Activated CD8-positive, alpha-beta T cell treated with anti-CD3 and anti-CD28 coated beads, Interleukin-2, amount 10 ng/mL, durations not matched to agents 7 days and 5 days (primary cell): ENCODE data around the gene CLIC3. TPM values are rescaled to one million over a fixed set of nuclear protein-coding genes. Genes with fewer than 3 reads are reported as not detected.

Experiments
- ATAC-seq: fragments of 150-1000 bp; cut with Tn5 transposase; one replicate; pipeline ENCODE4 v1.10.0; 2021; ENCODE audit warnings: moderate library complexity
- CTCF ChIA-PET: fragments of 350-600 bp; sonication (Branson Sonifier 250); formaldehyde crosslinking; loops from one replicate; lab custom pipeline; 2021; ENCODE audit warnings: antibody characterized with exemption; lab: Charles Lee
- POLR2A ChIA-PET: fragments of 350-600 bp; sonication (Branson Sonifier 250); formaldehyde crosslinking; loops from one replicate; lab custom pipeline; 2021; ENCODE audit warnings: antibody characterized with exemption; lab: Charles Lee
- DNase-seq: peaks from one replicate; pipeline ENCODE4 v3.0.0-alpha.2; 2020
- H3K27ac Mint-ChIP-seq: one replicate; pipeline ENCODE4 v1.8.0; 2021; ENCODE audit warnings: mild to moderate bottlenecking, mixed read lengths
- H3K27me3 Mint-ChIP-seq: one replicate; pipeline ENCODE4 v1.8.0; 2021; ENCODE audit warnings: low read depth, mixed read lengths
- H3K36me3 Mint-ChIP-seq: one replicate; pipeline ENCODE4 v1.8.0; 2021; ENCODE audit warnings: low read depth, mixed read lengths
- H3K4me1 Mint-ChIP-seq: one replicate; pipeline ENCODE4 v1.8.0; 2021; ENCODE audit warnings: low read depth, mixed read lengths
- H3K4me3 Mint-ChIP-seq: one replicate; pipeline ENCODE4 v1.8.0; 2021; ENCODE audit warnings: mild to moderate bottlenecking, mixed read lengths
- H3K9me3 Mint-ChIP-seq: one replicate; pipeline ENCODE4 v1.8.0; 2022; ENCODE audit warnings: mixed read lengths; ENCODE audit not compliant: insufficient read depth
- total RNA-seq, 2 experiments: library from RNA; stranded (reverse); gene quantifications; one replicate each; pipeline ENCODE4 v1.2.3, GENCODE V29; 2021

CLIC3 gene
- total RNA-seq, 2 experiments from 2014 or later: 3.6 to 4.8 TPM

DNA sequence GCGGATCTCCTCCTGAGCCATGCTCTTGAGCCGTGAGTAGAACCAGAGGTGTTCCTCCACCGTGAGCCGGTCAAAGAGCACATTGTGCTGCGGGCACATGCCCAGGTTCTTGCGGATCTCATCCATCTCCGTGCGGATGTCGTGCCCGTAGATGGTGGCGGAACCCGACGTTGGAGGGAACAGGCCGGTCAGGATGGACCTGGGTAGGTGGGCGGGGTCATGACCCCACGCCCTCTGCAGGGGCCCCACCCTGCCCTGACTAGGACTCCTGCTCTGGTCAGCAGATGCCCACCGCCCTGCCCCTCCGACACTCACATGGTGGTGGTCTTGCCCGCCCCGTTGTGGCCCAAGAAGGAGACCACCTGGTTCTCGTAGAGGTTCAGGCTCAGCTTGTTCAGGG is 19.6 kb upstream of the CLIC3 start:
- ATAC-seq: no peak
- no peaks in the 10 kb centered on the region for H3K9me3 Mint-ChIP-seq
- H3K4me3 Mint-ChIP-seq: no peak overlapping the region
- H3K4me1 Mint-ChIP-seq: peaks cover 4% of the 10 kb centered on the region
- H3K27me3 Mint-ChIP-seq: no peaks in the 10 kb centered on the region
- H3K27ac Mint-ChIP-seq: no peak overlapping the region
- ChIA-PET POLR2A (interaction anchor here (0.6 kb wide), 1 partner anchor 214 kb away, joined by 3 read pairs; no protein-coding TSS in a partner anchor), CTCF (no interaction called here)
- H3K36me3 Mint-ChIP-seq: peaks cover 21% of the 10 kb centered on the region
- no peak for DNase-seq

DNA sequence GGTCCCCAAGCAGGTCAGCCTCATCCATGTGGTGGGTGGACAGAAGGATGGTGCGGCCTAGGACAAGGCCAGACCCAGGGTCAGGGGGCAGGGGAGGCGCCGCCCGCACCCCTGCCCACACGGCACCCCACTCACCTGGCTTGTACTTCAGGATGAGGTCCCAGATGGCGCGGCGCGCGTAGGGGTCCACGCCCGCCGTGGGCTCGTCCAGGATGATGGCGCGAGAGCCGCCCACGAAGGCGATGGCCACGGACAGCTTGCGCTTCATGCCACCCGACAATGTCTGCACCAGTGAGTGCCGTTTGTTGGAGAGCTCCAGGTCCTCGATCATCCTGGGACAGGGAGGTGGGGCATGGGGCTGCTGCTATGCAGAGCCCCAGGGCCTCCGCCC is 19.2 kb upstream of the CLIC3 start:
- ChIA-PET POLR2A (interaction anchor here (0.6 kb wide), 1 partner anchor 214 kb away, joined by 3 read pairs; no protein-coding TSS in a partner anchor), CTCF (no interaction called here)
- Mint-ChIP-seq H3K4me1 (peaks cover 4% of the 10 kb centered on the region), H3K9me3 (no peaks in the 10 kb centered on the region), H3K36me3 (peaks cover 21% of the 10 kb centered on the region), H3K4me3 (no peak overlapping the region), H3K27ac (no peak overlapping the region), H3K27me3 (no peaks in the 10 kb centered on the region)
- no peak for ATAC-seq
- DNase-seq: no peak

DNA sequence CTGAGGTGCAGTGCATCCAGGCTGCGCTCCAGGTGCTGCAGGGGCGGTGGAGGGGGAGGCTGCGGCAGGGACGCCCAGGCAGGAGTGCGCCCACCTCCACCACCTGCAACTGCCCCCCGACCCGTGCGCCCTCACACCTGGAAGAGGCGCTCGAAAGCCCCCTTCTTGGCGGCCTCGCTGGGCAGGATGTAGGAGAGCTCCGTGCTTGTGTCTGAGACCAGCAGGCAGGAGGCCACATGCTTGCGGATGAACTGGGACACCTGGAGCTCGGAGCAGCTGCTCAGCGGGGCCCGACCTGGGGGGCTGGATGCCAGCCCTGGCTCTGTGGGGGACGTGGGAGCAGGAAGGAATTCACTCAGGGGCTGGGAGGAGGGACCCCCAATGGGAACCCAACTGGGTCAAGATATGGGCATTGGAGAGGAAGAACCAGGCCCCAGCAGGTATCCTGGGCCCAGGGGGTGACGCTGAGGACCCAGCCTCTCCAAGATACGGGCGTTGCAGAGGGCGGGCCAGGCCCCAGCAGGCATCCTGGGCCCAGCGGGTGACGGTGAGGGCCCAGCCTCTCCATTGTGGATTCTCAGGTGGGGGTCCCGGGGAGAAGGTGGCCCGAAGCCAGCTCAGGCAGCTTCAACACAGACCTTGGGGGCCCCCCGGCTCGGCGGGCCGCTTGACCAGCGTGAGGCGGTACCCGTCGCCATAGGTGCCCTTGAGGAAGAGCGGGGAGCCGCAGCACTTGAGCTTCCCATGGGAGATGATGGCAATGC is 18.6 kb upstream of the CLIC3 start:
- ATAC-seq (no peak), DNase-seq (no peak)
- Mint-ChIP-seq H3K4me1 (peaks cover 4% of the 10 kb centered on the region), H3K4me3 (no peak overlapping the region), H3K27ac (no peak overlapping the region), H3K36me3 (peaks cover 21% of the 10 kb centered on the region), H3K27me3 (no peaks in the 10 kb centered on the region), H3K9me3 (no peaks in the 10 kb centered on the region)
- ChIA-PET POLR2A (interaction anchor here (0.6 kb wide), 1 partner anchor 213 kb away, joined by 3 read pairs; no protein-coding TSS in a partner anchor), CTCF (no interaction called here)

DNA sequence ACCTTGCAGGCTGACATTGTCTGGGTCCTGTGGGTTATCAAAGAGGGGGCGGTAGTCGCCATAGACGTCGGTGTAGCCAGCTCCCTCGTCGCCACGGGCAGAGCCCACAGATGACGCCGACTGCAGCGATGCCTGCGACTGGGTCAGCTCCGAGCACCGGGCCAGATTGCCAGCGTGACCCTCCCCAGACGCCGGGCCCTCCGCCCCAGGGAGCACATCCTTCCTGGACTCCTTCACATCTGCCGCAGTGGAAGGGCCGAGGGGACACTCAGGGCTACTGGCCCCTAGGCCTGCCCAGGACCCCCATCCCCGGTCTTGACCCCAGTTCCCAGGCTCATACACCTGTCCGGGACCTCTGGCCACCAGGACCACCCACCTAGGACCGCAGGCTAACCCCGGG is 17.8 kb upstream of the CLIC3 start:
- ATAC-seq (no peak), DNase-seq (no peak)
- H3K27me3 Mint-ChIP-seq: no peaks in the 10 kb centered on the region
- ChIA-PET POLR2A (no interaction called here), CTCF (no interaction called here)
- peaks cover 2% of the 10 kb centered on the region for H3K4me1 Mint-ChIP-seq
- no peak overlapping the region for H3K27ac Mint-ChIP-seq
- H3K36me3 Mint-ChIP-seq: peaks cover 17% of the 10 kb centered on the region
- no peak overlapping the region for H3K4me3 Mint-ChIP-seq
- H3K9me3 Mint-ChIP-seq: no peaks in the 10 kb centered on the region

DNA sequence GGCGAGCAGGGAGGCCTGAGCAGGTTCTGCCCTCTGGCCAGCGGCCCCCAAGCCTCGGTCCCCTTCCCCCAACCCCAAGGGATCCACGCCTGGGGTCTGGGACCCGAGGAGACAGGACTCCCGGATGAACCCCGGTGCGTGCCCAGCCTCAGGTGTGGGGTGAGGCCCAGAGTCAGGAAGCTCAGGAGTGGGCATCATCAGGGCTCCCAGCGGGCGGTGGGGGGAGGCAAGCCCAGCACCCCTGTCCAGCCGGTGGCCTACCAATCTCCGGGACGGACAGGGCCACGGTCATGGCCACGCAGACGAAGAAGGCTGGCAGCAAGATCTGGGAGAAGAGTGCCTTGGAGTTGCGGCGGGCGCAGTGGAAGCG is 17.2 kb upstream of the CLIC3 start:
- H3K9me3 Mint-ChIP-seq: no peaks in the 10 kb centered on the region
- H3K27ac Mint-ChIP-seq: no peak overlapping the region
- no peak overlapping the region for H3K4me3 Mint-ChIP-seq
- ChIA-PET CTCF (no interaction called here), POLR2A (no interaction called here)
- H3K36me3 Mint-ChIP-seq: peaks cover 17% of the 10 kb centered on the region
- H3K27me3 Mint-ChIP-seq: no peaks in the 10 kb centered on the region
- ATAC-seq: no peak
- DNase-seq: no peak
- H3K4me1 Mint-ChIP-seq: peaks cover under 1% of the 10 kb centered on the region

DNA sequence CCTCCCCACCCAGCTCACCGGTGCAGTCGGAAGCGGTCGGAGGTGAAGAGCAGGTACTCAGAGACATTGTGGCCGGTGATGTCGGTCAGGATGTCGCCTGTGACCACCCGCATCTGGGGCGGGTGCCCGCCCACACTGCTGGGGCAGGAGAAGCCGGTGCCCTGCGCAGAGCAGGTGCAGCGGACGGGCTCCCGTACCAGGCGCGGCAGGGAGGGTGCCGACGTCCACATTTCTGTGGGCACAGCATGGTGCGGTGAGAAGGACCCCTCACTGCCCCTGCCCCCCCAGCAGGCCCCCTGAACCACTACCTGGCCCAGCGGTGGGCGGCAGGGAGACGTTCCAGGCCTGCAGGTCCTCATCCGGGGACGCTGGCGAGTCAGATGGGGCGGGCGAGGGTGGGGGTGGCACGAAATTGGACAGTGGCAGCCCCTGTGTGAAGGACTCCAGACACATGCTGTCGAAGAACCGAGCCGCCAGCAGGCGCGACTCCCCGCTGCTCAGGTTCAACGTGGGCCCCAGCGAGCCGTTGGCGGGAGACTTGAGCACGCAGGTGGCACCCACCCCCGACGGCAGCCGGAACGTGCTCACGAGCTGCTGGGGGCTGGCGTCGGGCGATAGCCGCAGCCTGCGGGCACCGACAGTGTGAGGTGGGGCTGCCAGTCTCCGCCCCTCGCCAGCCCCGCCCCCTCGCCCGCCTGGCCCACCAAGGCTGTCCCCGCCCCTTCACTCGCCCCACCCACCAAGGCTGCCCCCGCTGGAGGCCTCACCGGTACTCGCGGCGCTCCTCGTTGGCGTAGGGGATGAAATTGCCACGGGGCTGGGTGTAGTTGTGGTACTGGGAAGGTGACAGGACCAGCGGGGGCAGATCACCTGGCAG is 16.6 kb upstream of the CLIC3 start:
- ChIA-PET POLR2A (no interaction called here), CTCF (no interaction called here)
- H3K4me3 Mint-ChIP-seq: no peak overlapping the region
- no peaks in the 10 kb centered on the region for H3K27me3 Mint-ChIP-seq
- H3K9me3 Mint-ChIP-seq: no peaks in the 10 kb centered on the region
- no peaks in the 10 kb centered on the region for H3K4me1 Mint-ChIP-seq
- ATAC-seq (no peak), DNase-seq (no peak)
- no peak overlapping the region for H3K27ac Mint-ChIP-seq
- H3K36me3 Mint-ChIP-seq: peaks cover 17% of the 10 kb centered on the region

DNA sequence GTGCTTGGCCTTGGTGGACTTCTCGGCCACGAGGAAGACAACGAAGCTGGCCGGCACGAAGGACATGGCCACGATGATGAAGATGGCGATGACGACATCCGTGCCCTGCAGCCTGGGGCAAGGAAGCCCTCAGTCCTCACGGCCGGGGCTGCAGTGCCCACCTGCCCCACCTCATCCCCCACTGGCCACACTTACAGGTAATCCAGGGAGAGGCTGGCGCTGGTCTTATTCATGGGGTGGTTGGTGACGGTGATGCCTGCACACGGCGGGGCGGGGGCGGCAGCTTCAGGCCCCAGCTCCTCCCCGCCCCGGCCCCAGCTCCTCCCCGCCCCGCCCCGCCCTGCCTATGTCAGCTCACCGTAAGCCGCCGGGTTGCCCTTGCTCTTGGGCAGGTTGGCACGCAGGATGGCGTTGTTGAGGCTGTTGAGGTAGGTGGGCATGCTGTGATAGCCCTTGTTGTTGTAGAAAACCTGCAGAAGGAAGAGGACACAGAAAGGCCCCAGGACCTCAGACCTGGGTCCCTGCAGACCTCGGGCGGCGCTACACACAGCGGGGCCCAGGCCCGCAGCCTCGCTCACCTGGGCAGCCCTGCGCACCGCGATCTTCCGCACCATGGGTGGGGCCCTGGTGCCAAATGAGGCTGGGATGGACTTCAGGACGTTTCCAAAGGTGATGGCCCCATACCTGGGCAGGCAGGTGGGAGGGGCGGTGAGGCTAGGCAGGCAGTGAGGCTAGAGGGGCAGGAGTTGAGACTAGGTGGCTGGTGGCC is 15.7 kb upstream of the CLIC3 start:
- no peak overlapping the region for H3K4me3 Mint-ChIP-seq
- H3K36me3 Mint-ChIP-seq: peaks cover 16% of the 10 kb centered on the region
- POLR2A ChIA-PET: no interaction called here
- no peaks in the 10 kb centered on the region for H3K9me3 Mint-ChIP-seq
- H3K27me3 Mint-ChIP-seq: no peaks in the 10 kb centered on the region
- DNase-seq (no peak), ATAC-seq (no peak)
- no peaks in the 10 kb centered on the region for H3K4me1 Mint-ChIP-seq
- CTCF ChIA-PET: no interaction called here
- no peak overlapping the region for H3K27ac Mint-ChIP-seq

DNA sequence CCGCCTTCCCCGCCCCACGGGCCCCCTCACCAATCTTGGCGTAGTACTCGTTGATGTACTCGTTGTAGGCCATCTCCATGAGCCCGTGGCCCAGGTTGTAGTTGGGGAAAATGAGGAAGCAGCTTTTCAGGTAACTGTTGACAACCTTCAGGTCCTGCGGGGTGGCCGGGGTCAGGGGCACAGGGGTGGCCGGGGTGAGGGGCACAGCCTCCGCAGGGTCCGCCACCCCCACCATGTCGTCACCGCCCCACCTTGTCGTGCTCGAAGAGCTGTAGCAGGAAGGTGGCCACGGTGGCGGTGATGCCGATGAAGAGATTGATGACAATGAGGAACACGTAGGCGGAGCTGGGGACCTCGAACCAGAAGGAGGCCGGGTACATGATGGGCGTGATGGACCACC is 14.8 kb upstream of the CLIC3 start:
- Mint-ChIP-seq H3K27ac (no peak overlapping the region), H3K4me1 (peaks cover 5% of the 10 kb centered on the region), H3K27me3 (no peaks in the 10 kb centered on the region), H3K4me3 (no peak overlapping the region), H3K9me3 (no peaks in the 10 kb centered on the region), H3K36me3 (peaks cover 12% of the 10 kb centered on the region)
- ChIA-PET POLR2A (no interaction called here), CTCF (no interaction called here)
- DNase-seq: no peak
- ATAC-seq: no peak

DNA sequence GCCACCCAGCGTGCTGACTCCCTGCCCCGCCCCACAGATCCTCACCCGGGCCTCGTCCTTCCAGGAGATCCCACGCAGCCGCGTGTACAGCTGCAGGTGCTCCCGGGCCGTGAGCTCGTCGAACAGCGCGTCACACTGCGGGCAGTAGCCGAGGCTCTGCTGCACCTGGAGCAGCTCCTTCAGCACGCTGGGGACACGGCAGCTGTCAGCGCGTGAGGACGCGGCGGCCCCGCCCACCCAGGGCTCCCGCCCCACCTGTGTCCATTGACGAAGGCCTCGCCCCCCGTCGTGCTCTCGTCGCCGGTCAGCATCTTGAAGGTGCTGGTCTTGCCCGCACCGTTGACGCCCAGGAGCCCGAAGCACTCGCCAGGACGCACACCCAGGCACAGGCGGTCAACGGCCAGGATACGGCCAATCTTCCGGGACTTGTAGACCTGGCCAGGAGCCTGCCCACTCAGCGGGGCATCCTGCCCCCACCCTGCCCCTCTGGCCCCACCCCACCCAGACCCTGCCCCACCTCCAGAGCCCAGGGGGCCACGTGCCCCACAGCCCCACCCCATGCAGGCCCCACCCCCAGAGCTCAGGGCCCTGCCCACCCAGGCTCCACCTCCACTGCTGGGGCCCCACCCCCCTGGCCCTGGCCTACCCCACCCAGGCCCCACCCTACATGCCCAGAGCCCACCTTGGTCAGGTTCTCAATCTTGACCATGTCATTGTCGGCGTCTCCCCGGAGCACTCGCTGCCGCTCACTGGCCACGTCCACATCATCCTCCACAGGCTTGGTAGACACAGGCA is 13.8 kb upstream of the CLIC3 start:
- DNase-seq: no peak
- Mint-ChIP-seq H3K27me3 (no peaks in the 10 kb centered on the region), H3K27ac (no peak overlapping the region), H3K4me3 (no peak overlapping the region), H3K9me3 (no peaks in the 10 kb centered on the region), H3K36me3 (peaks cover 12% of the 10 kb centered on the region), H3K4me1 (peaks cover 9% of the 10 kb centered on the region)
- no peak for ATAC-seq
- POLR2A ChIA-PET: no interaction called here
- CTCF ChIA-PET: no interaction called here

DNA sequence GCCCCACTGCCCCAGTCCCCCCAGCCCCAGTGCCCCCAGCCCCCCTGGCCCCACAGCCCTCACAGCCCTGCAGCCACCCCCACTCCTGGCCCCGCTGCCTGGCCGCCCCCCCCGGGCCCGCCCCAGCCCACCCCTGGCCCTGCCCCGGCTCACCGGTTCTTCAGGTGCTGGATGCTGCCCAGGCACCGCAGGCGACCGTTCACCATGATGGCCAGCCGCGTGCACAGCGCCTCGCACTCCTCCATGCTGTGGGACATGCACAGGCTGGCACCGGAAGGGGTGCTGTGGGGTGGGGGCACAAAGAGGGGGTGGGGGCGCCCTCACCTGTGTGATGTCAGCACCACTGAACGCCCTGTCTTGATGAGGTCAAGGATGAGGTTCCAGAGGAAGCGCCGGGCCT is 12.8 kb upstream of the CLIC3 start:
- H3K9me3 Mint-ChIP-seq: no peaks in the 10 kb centered on the region
- CTCF ChIA-PET: interaction anchor here (0.6 kb wide), 1 partner anchor 21 kb away, joined by 3 read pairs; no protein-coding TSS in a partner anchor

DNA sequence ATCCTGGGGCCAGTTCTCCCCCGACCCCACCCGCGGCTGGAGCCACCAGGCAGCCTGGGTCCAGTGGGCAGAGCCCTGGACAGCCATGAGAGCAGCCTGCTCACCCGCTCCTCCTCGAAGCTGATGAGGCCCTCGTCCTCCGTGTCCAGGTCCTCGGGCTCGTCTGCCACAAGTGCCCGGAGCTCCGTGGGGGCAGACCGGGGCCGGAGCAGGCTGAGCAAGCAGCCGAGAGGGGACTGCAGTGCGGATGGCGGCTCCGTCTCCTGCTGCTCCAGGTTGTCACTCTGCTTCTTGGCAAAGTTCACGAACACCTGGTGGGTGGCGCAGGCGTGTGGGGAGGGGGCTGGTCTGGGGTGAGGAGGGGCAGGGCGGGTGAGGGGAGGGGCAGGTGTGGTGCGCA is 11.9 kb upstream of the CLIC3 start:
- DNase-seq (no peak), ATAC-seq (no peak)
- Mint-ChIP-seq H3K9me3 (no peaks in the 10 kb centered on the region), H3K36me3 (peaks cover 5% of the 10 kb centered on the region), H3K27me3 (no peaks in the 10 kb centered on the region), H3K4me3 (no peak overlapping the region), H3K27ac (no peak overlapping the region), H3K4me1 (peaks cover 13% of the 10 kb centered on the region)
- CTCF ChIA-PET: interaction anchor here (1.1 kb wide), 1 partner anchor 21 kb away, joined by 3 read pairs; no protein-coding TSS in a partner anchor
- POLR2A ChIA-PET: no interaction called here

More for the DNA sequence above, 12.8 kb upstream of the CLIC3 start:
- POLR2A ChIA-PET: no interaction called here
- peaks cover 13% of the 10 kb centered on the region for H3K4me1 Mint-ChIP-seq
- no peak overlapping the region for H3K4me3 Mint-ChIP-seq
- DNase-seq: no peak
- H3K36me3 Mint-ChIP-seq: peaks cover 7% of the 10 kb centered on the region
- H3K27me3 Mint-ChIP-seq: no peaks in the 10 kb centered on the region
- H3K27ac Mint-ChIP-seq: no peak overlapping the region
- ATAC-seq: no peak
